CD4-positive, alpha-beta T cell (primary cell): ENCODE results near the gene TRAIP. TPM values are rescaled to one million over a fixed set of nuclear protein-coding genes. Genes with fewer than 3 reads are reported as not detected.

Experiments
- ATAC-seq: fragments of 200-7000 bp; cut with Tn5 transposase; one replicate; pipeline ENCODE4 v1.10.0; 2022; ENCODE audit warnings: mild to moderate bottlenecking; ENCODE audit not compliant: poor library complexity
- CTCF ChIA-PET: fragments of 350-600 bp; sonication (Branson Sonifier 250); formaldehyde crosslinking; loops from one replicate; lab custom pipeline; 2021; ENCODE audit warnings: antibody characterized with exemption, inconsistent platforms; lab: Charles Lee
- POLR2A ChIA-PET: fragments of 350-600 bp; sonication (Branson Sonifier 250); formaldehyde crosslinking; loops from one replicate; lab custom pipeline; 2021; ENCODE audit warnings: antibody characterized with exemption, inconsistent platforms; lab: Charles Lee
- DNase-seq, 14 experiments: peaks; one replicate each; pipeline ENCODE4 v3.0.0-alpha.2; 2013 to 2020; ENCODE audit warnings: mixed read lengths in 2 of 14
- H3K27ac ChIP-seq, 2 donors: one replicate each; pipeline versions ENCODE4 v1.5.1 to v1.7.0; 2013; ENCODE audit warnings: low read length in 2 of 2, low read depth in 1 of 2, mild to moderate bottlenecking in 1 of 2
- H3K27me3 ChIP-seq, 2 experiments: 1 replicate in 1 of 2; 2 replicates in 1 of 2; pipeline versions ENCODE4 v1.6.1 to v1.7.0; 2013; ENCODE audit warnings: low read length in 2 of 2, control low read depth in 1 of 2, mild to moderate bottlenecking in 1 of 2, moderate library complexity in 1 of 2; ENCODE audit not compliant: insufficient read depth in 2 of 2, control insufficient read depth in 1 of 2
- H3K36me3 ChIP-seq: one replicate; pipeline ENCODE4 v1.6.1; 2013; ENCODE audit warnings: low read length, control low read depth; ENCODE audit not compliant: insufficient read depth
- H3K4me1 ChIP-seq: one replicate; pipeline ENCODE4 v1.6.1; 2013; ENCODE audit warnings: low read length, control low read depth; ENCODE audit not compliant: insufficient read depth
- H3K4me3 ChIP-seq: one replicate; pipeline ENCODE4 v1.5.1; 2013; ENCODE audit warnings: mild to moderate bottlenecking, low read length, moderate library complexity
- H3K9me3 ChIP-seq, 2 experiments: 1 replicate in 1 of 2; 2 replicates in 1 of 2; pipeline versions ENCODE4 v1.6.1 to v1.7.0; 2013; ENCODE audit warnings: low read length in 2 of 2, mild to moderate bottlenecking in 2 of 2, control low read depth in 1 of 2, moderate library complexity in 1 of 2; ENCODE audit not compliant: control insufficient read depth in 1 of 2, insufficient read depth in 1 of 2
- H3K27ac Mint-ChIP-seq: one replicate; pipeline ENCODE4 v1.8.0; 2020; ENCODE audit warnings: mixed read lengths
- H3K27me3 Mint-ChIP-seq: one replicate; pipeline ENCODE4 v1.8.0; 2021; ENCODE audit warnings: mixed read lengths
- H3K36me3 Mint-ChIP-seq: one replicate; pipeline ENCODE4 v1.8.0; 2021; ENCODE audit warnings: low read depth, mixed read lengths
- H3K4me1 Mint-ChIP-seq: one replicate; pipeline ENCODE4 v1.8.0; 2021; ENCODE audit warnings: low read depth, mixed read lengths
- H3K4me3 Mint-ChIP-seq: one replicate; pipeline ENCODE4 v1.8.0; 2020; ENCODE audit warnings: mild to moderate bottlenecking, mixed read lengths
- H3K9me3 Mint-ChIP-seq: one replicate; pipeline ENCODE4 v1.8.0; 2020; ENCODE audit warnings: mixed read lengths
- intact Hi-C, 2 experiments: fragments of 100-400 bp; cut with DNase I in 1 of 2; cut with micrococcal nuclease in 1 of 2; formaldehyde crosslinking; loops; one replicate each; pipeline versions ENCODE4 v1.15.1 to v1.9.0; 2023 to 2025; cut with DNase I, micrococcal nuclease
- total RNA-seq, 174 experiments: library from RNA in 2 of 174; stranded (reverse) in 2 of 174; gene quantifications; one replicate each; pipeline ENCODE4 v1.2.3 and lab custom pipeline; 2021 to 2026
- TF ChIP-seq, protein P1 (sequence below): fragments of 200-600 bp; IDR thresholded peaks from one replicate; pipeline ENCODE4 v1.8.0; 2022; ENCODE audit warnings: antibody characterized with exemption, mild to moderate bottlenecking

The TRAIP gene
- total RNA-seq, 2 experiments from 2014 or later, result 2.4 TPM

DNA sequence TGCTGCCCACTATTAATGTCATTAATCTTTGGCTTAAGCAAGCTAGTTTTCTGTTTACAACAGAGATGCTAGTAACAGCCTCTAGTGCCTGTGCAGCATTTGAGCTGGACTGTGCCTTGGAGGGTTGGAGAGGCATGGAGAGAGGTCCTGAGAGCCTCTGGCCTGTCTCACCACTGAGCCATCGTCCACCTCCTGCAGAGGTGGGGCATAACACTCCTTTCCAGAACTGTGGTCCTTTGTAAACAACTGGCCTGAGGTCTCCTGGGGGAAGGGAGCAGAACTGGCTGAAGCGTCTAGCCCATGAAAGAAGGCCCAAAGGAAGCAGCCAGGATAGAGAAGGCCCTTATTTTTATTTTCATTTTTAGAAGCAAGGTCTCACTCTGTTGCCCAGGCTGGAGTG lies 23.4 kb upstream of the TRAIP start:
- H3K27ac Mint-ChIP-seq, result no peak overlapping the region
- no peaks in the 10 kb centered on the region for H3K4me1 ChIP-seq
- POLR2A ChIA-PET, result no interaction called here
- H3K36me3 ChIP-seq, result no peaks in the 10 kb centered on the region
- H3K9me3 Mint-ChIP-seq, result no peaks in the 10 kb centered on the region
- H3K27ac ChIP-seq, result no peak overlapping the region
- CTCF ChIA-PET, result interaction anchor here (0.6 kb wide), 1 partner anchor 69 kb away, joined by 3 read pairs; no protein-coding TSS in a partner anchor
- H3K4me1 Mint-ChIP-seq, result no peaks in the 10 kb centered on the region
- ATAC-seq (no peak), DNase-seq (no peak)
- H3K36me3 Mint-ChIP-seq, result no peaks in the 10 kb centered on the region
- no peak overlapping the region for H3K4me3 ChIP-seq
- TF ChIP-seq, protein P1, sequence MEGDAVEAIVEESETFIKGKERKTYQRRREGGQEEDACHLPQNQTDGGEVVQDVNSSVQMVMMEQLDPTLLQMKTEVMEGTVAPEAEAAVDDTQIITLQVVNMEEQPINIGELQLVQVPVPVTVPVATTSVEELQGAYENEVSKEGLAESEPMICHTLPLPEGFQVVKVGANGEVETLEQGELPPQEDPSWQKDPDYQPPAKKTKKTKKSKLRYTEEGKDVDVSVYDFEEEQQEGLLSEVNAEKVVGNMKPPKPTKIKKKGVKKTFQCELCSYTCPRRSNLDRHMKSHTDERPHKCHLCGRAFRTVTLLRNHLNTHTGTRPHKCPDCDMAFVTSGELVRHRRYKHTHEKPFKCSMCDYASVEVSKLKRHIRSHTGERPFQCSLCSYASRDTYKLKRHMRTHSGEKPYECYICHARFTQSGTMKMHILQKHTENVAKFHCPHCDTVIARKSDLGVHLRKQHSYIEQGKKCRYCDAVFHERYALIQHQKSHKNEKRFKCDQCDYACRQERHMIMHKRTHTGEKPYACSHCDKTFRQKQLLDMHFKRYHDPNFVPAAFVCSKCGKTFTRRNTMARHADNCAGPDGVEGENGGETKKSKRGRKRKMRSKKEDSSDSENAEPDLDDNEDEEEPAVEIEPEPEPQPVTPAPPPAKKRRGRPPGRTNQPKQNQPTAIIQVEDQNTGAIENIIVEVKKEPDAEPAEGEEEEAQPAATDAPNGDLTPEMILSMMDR, result no peak
- intact Hi-C loops, result no loop called here
- H3K27me3 Mint-ChIP-seq, result no peaks in the 10 kb centered on the region
- H3K4me3 Mint-ChIP-seq, result no peak overlapping the region
- H3K27me3 ChIP-seq, result no peaks in the 10 kb centered on the region
- no peaks in the 10 kb centered on the region for H3K9me3 ChIP-seq

DNA sequence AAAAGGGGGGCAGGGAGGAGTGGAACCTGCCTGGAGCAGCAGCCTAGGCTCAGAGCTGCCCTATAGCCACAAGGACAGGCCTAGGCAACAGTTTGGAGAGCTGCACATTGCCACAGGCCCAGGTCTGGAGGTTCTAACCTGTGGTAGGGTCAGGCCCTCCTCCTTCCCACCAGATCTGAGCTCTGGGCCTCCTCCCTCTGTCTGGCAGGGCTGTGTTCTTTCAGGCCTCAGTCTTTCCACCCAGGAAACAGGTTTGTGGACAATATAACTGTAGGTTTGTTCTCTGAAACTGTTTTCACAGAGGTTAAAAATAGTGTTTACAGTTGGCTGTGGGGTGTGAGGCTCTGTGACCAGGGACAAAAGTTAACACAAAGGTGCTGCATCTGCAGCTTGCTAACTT lies 22.3 kb upstream of the TRAIP start:
- intact Hi-C loops, result no loop called here
- CTCF ChIA-PET, result no interaction called here
- Histone ChIP-seq H3K4me1 (no peaks in the 10 kb centered on the region), H3K36me3 (no peaks in the 10 kb centered on the region), H3K27ac (no peak overlapping the region), H3K9me3 (no peaks in the 10 kb centered on the region), H3K4me3 (no peak overlapping the region), H3K27me3 (no peaks in the 10 kb centered on the region)
- H3K4me3 Mint-ChIP-seq, result no peak overlapping the region
- ATAC-seq (no peak), DNase-seq (no peak)
- H3K27me3 Mint-ChIP-seq, result no peaks in the 10 kb centered on the region
- H3K4me1 Mint-ChIP-seq, result no peaks in the 10 kb centered on the region
- no peaks in the 10 kb centered on the region for H3K9me3 Mint-ChIP-seq
- no peak overlapping the region for H3K27ac Mint-ChIP-seq
- TF ChIP-seq, protein P1, result no peak
- POLR2A ChIA-PET, result no interaction called here
- H3K36me3 Mint-ChIP-seq, result no peaks in the 10 kb centered on the region

DNA sequence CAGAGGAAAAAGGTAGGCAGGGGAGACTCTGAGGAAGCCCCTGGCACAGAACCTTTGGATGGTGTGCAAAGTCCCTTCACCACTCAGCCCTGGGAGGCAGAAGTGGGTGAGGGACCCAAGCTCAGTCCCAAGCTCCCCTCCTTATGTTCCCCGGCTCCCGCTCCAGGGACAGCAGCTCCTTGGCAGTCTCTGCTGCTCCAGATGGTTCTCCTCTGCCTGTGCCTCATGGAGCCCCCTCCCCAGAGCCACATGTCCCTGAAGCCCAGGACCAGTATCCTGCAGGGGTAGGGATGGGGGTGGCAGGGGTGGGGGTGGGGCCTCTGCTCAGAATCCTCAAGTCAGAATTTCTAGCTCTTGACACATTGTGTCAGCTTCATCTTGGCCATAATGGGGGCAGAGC lies 21.4 kb upstream of the TRAIP start:
- H3K4me1 Mint-ChIP-seq, result no peaks in the 10 kb centered on the region
- no peak overlapping the region for H3K27ac ChIP-seq
- ATAC-seq (no peak), DNase-seq (no peak)
- TF ChIP-seq, protein P1, result no peak
- H3K4me3 Mint-ChIP-seq, result no peak overlapping the region
- intact Hi-C loops, result no loop called here
- no peaks in the 10 kb centered on the region for H3K27me3 Mint-ChIP-seq
- ChIA-PET POLR2A (no interaction called here), CTCF (no interaction called here)
- no peaks in the 10 kb centered on the region for H3K36me3 Mint-ChIP-seq
- H3K9me3 Mint-ChIP-seq, result no peaks in the 10 kb centered on the region
- H3K27me3 ChIP-seq, result no peaks in the 10 kb centered on the region
- H3K27ac Mint-ChIP-seq, result no peak overlapping the region
- H3K4me1 ChIP-seq, result peaks cover 8% of the 10 kb centered on the region
- no peaks in the 10 kb centered on the region for H3K9me3 ChIP-seq
- H3K4me3 ChIP-seq, result no peak overlapping the region
- H3K36me3 ChIP-seq, result no peaks in the 10 kb centered on the region
